ENCODE data around the gene PDE6B. TPM values are rescaled to one million over a fixed set of nuclear protein-coding genes. Genes with fewer than 3 reads are reported as not detected.

PDE6B gene
- total RNA-seq, 2 experiments from 2014 or later, result not detected

- Histone ChIP-seq H3K9me3 (ENCODE audit: low read length) (no peaks in the 10 kb centered on the region), H4K20me1 (ENCODE audit: insufficient read depth, low read length) (no peaks in the 10 kb centered on the region), H3K79me2 (ENCODE audit: insufficient read depth, low read depth, low read length) (peaks cover 37% of the 10 kb centered on the region; the same call in 1 of the 2 replicates), H3K4me3 (ENCODE audit: low read depth, low read length, poor library complexity, severe bottlenecking) (no peak overlapping the region), H3K27ac (ENCODE audit: low read depth, low read length, poor library complexity, severe bottlenecking) (no peak overlapping the region), H3K36me3 (ENCODE audit: insufficient read depth, low read length) (peaks cover 44% of the 10 kb centered on the region), H2AFZ (ENCODE audit: low read length) (no peak overlapping the region), H3K4me2 (ENCODE audit: low read length) (no peak overlapping the region), H3K4me1 (ENCODE audit: insufficient read depth, low read length, poor library complexity, severe bottlenecking) (peaks cover 6% of the 10 kb centered on the region), H3K9me2 (ENCODE audit: insufficient read depth, low read length) (no peaks in the 10 kb centered on the region)
- DNase-seq (ENCODE audit: low spot score), result no peak
- intact Hi-C loops (cut with micrococcal nuclease; ENCODE audit: unreplicated experiment), result no loop called here
- CTCF ChIA-PET (ENCODE audit: unreplicated experiment), result no interaction called here
- BruUV-seq (replicated peaks), result TSS peak; percentile 72
- TF ChIP-seq CTCF (conservative IDR thresholded peaks at IDR 0.05; ENCODE audit: low read length), result no peak
- no peak for TF ChIP-seq EZH2phosphoT487 (IDR thresholded peaks at IDR 0.05; ENCODE audit: borderline replicate concordance, low read depth, low read length)
- POLR2A ChIA-PET, result no interaction called here
These were observed 84.0 kb downstream of the PDE6B start for GRCh38 chr4:709348-709747.

- H3K9me2 ChIP-seq (ENCODE audit: insufficient read depth, low read length), result no peaks in the 10 kb centered on the region
- CTCF ChIA-PET (ENCODE audit: unreplicated experiment), result no interaction called here
- no peak overlapping the region for H2AFZ ChIP-seq (ENCODE audit: low read length)
- no peaks in the 10 kb centered on the region for H3K9me3 ChIP-seq (ENCODE audit: low read length)
- POLR2A ChIA-PET, result no interaction called here
- peaks cover 6% of the 10 kb centered on the region for H3K4me1 ChIP-seq (ENCODE audit: insufficient read depth, low read length, poor library complexity, severe bottlenecking)
- no peak overlapping the region for H3K4me3 ChIP-seq (ENCODE audit: low read depth, low read length, poor library complexity, severe bottlenecking)
- intact Hi-C loops (cut with micrococcal nuclease; ENCODE audit: unreplicated experiment), result no loop called here
- peaks cover 37% of the 10 kb centered on the region; the same call in 1 of the 2 replicates for H3K79me2 ChIP-seq (ENCODE audit: insufficient read depth, low read depth, low read length)
- no peak overlapping the region for H3K27ac ChIP-seq (ENCODE audit: low read depth, low read length, poor library complexity, severe bottlenecking)
- TF ChIP-seq CTCF (conservative IDR thresholded peaks at IDR 0.05; ENCODE audit: low read length) (no peak), EZH2phosphoT487 (IDR thresholded peaks at IDR 0.05; ENCODE audit: borderline replicate concordance, low read depth, low read length) (no peak)
- no peak for DNase-seq (ENCODE audit: low spot score)
- no TSS peak for BruUV-seq (replicated peaks)
- peaks cover 48% of the 10 kb centered on the region for H3K36me3 ChIP-seq (ENCODE audit: insufficient read depth, low read length)
- no peaks in the 10 kb centered on the region for H4K20me1 ChIP-seq (ENCODE audit: insufficient read depth, low read length)
- no peak overlapping the region for H3K4me2 ChIP-seq (ENCODE audit: low read length)
These were observed 84.7 kb downstream of the PDE6B start for GRCh38 chr4:710116-710515.

GRCh38 chr4:710916-711315 lies 85.5 kb downstream of the PDE6B start:
- Histone ChIP-seq H4K20me1 (ENCODE audit: insufficient read depth, low read length) (no peaks in the 10 kb centered on the region), H3K4me3 (ENCODE audit: low read depth, low read length, poor library complexity, severe bottlenecking) (no peak overlapping the region), H2AFZ (ENCODE audit: low read length) (no peak overlapping the region), H3K9me2 (ENCODE audit: insufficient read depth, low read length) (no peaks in the 10 kb centered on the region), H3K9me3 (ENCODE audit: low read length) (no peaks in the 10 kb centered on the region), H3K79me2 (ENCODE audit: insufficient read depth, low read depth, low read length) (peaks cover 36% of the 10 kb centered on the region; the same call in 1 of the 2 replicates), H3K27ac (ENCODE audit: low read depth, low read length, poor library complexity, severe bottlenecking) (no peak overlapping the region), H3K4me1 (ENCODE audit: insufficient read depth, low read length, poor library complexity, severe bottlenecking) (peaks cover 6% of the 10 kb centered on the region), H3K4me2 (ENCODE audit: low read length) (no peak overlapping the region), H3K36me3 (ENCODE audit: insufficient read depth, low read length) (peaks cover 48% of the 10 kb centered on the region)
- CTCF ChIA-PET (ENCODE audit: unreplicated experiment), result no interaction called here
- BruUV-seq (replicated peaks), result no TSS peak
- TF ChIP-seq CTCF (conservative IDR thresholded peaks at IDR 0.05; ENCODE audit: low read length) (no peak), EZH2phosphoT487 (IDR thresholded peaks at IDR 0.05; ENCODE audit: borderline replicate concordance, low read depth, low read length) (no peak)
- no peak for DNase-seq (ENCODE audit: low spot score)
- POLR2A ChIA-PET, result no interaction called here
- intact Hi-C loops (cut with micrococcal nuclease; ENCODE audit: unreplicated experiment), result no loop called here
